HEK293 (cell line): ENCODE results near the gene CEACAM1.

ENCODE experiments used
- CTCF ChIA-PET: fragments of 350-600 bp; formaldehyde crosslinking; extraction: SDS; loops from one replicate; lab custom pipeline; 2021; ENCODE audit warnings: antibody characterized with exemption; lab: Yijun Ruan, JAX
- POLR2A ChIA-PET: fragments of 300-600 bp; formaldehyde crosslinking; extraction: SDS; loops from one replicate; lab custom pipeline; 2020; ENCODE audit warnings: antibody characterized with exemption, inconsistent platforms; lab: Yijun Ruan, JAX
- H3K27ac ChIP-seq: fragments of 200-500 bp; sonication (Bioruptor generic); 2 replicates; pipeline ENCODE4 v1.5.1; 2014; ENCODE audit warnings: low read depth, low read length, control low read depth, inconsistent platforms; ENCODE audit errors: extremely low read depth
- H3K36me3 ChIP-seq, 2 experiments: fragments of 200-500 bp in 1 of 2; sonication (Bioruptor generic) in 1 of 2; 1 replicate in 1 of 2; 2 replicates in 1 of 2; pipeline ENCODE4 v1.5.1; 2014 to 2017; ENCODE audit warnings: inconsistent platforms in 2 of 2, low read length in 2 of 2; ENCODE audit not compliant: control insufficient read depth in 2 of 2, insufficient read depth in 1 of 2
- H3K4me1 ChIP-seq: fragments of 200-500 bp; sonication (Bioruptor generic); 2 replicates; pipeline ENCODE4 v1.5.1; 2014; ENCODE audit warnings: mild to moderate bottlenecking, low read length, inconsistent platforms; ENCODE audit not compliant: control insufficient read depth, insufficient read depth
- H3K4me3 ChIP-seq: 2 replicates; pipeline ENCODE4 v1.5.1; 2011; ENCODE audit warnings: low read depth, mild to moderate bottlenecking, control low read depth, low read length, moderate library complexity
- H3K9me3 ChIP-seq: fragments of 200-500 bp; sonication (Bioruptor generic); 2 replicates; pipeline ENCODE4 v1.5.1; 2014; ENCODE audit warnings: low read depth, low read length, inconsistent platforms; ENCODE audit not compliant: control insufficient read depth, insufficient read depth
- BCL11A ChIP-seq: fragments of 450-650 bp; formaldehyde crosslinking; IDR thresholded peaks from 2 replicates; pipeline ENCODE4 v1.5.1; 2016; ENCODE audit warnings: low read depth, missing biosample characterization, missing genetic modification characterization
- RBAK ChIP-seq: fragments of 450-650 bp; formaldehyde crosslinking; IDR thresholded peaks from 2 replicates; pipeline ENCODE4 v1.5.1; 2016; ENCODE audit warnings: missing biosample characterization, missing genetic modification characterization
- REPIN1 ChIP-seq: fragments of 450-650 bp; formaldehyde crosslinking; IDR thresholded peaks from 2 replicates; pipeline ENCODE4 v1.5.1; 2017; ENCODE audit warnings: missing biosample characterization, missing genetic modification characterization, low read depth
- ZBTB21 ChIP-seq: fragments of 450-650 bp; formaldehyde crosslinking; IDR thresholded peaks from 2 replicates; pipeline ENCODE4 v1.5.1; 2017; ENCODE audit warnings: missing biosample characterization, missing genetic modification characterization
- ZBTB8A ChIP-seq: fragments of 450-650 bp; formaldehyde crosslinking; IDR thresholded peaks from 2 replicates; pipeline ENCODE4 v1.5.1; 2016; ENCODE audit warnings: missing biosample characterization, missing genetic modification characterization
- ZFP37 ChIP-seq: fragments of 450-650 bp; formaldehyde crosslinking; IDR thresholded peaks from 2 replicates; pipeline ENCODE4 v1.5.1; 2016; ENCODE audit warnings: missing biosample characterization, missing genetic modification characterization
- ZNF10 ChIP-seq: fragments of 450-650 bp; formaldehyde crosslinking; IDR thresholded peaks from 2 replicates; pipeline ENCODE4 v1.5.1; 2017; ENCODE audit warnings: missing biosample characterization, missing genetic modification characterization
- ZNF121 ChIP-seq: fragments of 450-650 bp; formaldehyde crosslinking; IDR thresholded peaks from 2 replicates; pipeline ENCODE4 v1.5.1; 2016; ENCODE audit warnings: missing biosample characterization, missing genetic modification characterization
- ZNF146 ChIP-seq: fragments of 450-650 bp; formaldehyde crosslinking; IDR thresholded peaks from 2 replicates; pipeline ENCODE4 v1.5.1; 2016; ENCODE audit warnings: missing biosample characterization, missing genetic modification characterization
- ZNF175 ChIP-seq: fragments of 450-650 bp; formaldehyde crosslinking; IDR thresholded peaks from 2 replicates; pipeline ENCODE4 v1.5.1; 2016; ENCODE audit warnings: missing biosample characterization, missing genetic modification characterization
- ZNF292 ChIP-seq: fragments of 450-650 bp; formaldehyde crosslinking; IDR thresholded peaks from 2 replicates; pipeline ENCODE4 v1.5.1; 2016; ENCODE audit warnings: low read depth, missing biosample characterization, missing genetic modification characterization, borderline replicate concordance
- ZNF404 ChIP-seq: fragments of 450-650 bp; formaldehyde crosslinking; IDR thresholded peaks from 2 replicates; pipeline ENCODE4 v1.5.1; 2017; ENCODE audit warnings: missing biosample characterization, missing genetic modification characterization
- ZNF426 ChIP-seq: fragments of 450-650 bp; formaldehyde crosslinking; IDR thresholded peaks from 2 replicates; pipeline ENCODE4 v1.5.1; 2017; ENCODE audit warnings: missing biosample characterization, missing genetic modification characterization, mild to moderate bottlenecking, inconsistent platforms, moderate library complexity
- ZNF510 ChIP-seq: fragments of 450-650 bp; formaldehyde crosslinking; IDR thresholded peaks from 2 replicates; pipeline ENCODE4 v1.5.1; 2018; ENCODE audit warnings: mild to moderate bottlenecking, missing genetic modification characterization, missing biosample characterization; ENCODE audit not compliant: insufficient replicate concordance
- ZNF529 ChIP-seq: fragments of 450-650 bp; formaldehyde crosslinking; IDR thresholded peaks from 2 replicates; pipeline ENCODE4 v1.5.1; 2017; ENCODE audit warnings: missing genetic modification characterization, missing biosample characterization; ENCODE audit not compliant: insufficient replicate concordance
- ZNF544 ChIP-seq: fragments of 450-650 bp; formaldehyde crosslinking; IDR thresholded peaks from 2 replicates; pipeline ENCODE4 v1.5.0; 2017; ENCODE audit warnings: missing biosample characterization, missing genetic modification characterization
- ZNF558 ChIP-seq: fragments of 450-650 bp; formaldehyde crosslinking; IDR thresholded peaks from 2 replicates; pipeline ENCODE4 v1.5.1; 2016; ENCODE audit warnings: missing biosample characterization, missing genetic modification characterization
- ZNF560 ChIP-seq: fragments of 450-650 bp; formaldehyde crosslinking; IDR thresholded peaks from 2 replicates; pipeline ENCODE4 v1.5.1; 2017; ENCODE audit warnings: missing biosample characterization, missing genetic modification characterization, borderline replicate concordance
- ZNF585B ChIP-seq: fragments of 450-650 bp; formaldehyde crosslinking; IDR thresholded peaks from 2 replicates; pipeline ENCODE4 v1.5.1; 2016; ENCODE audit warnings: missing biosample characterization, missing genetic modification characterization
- ZNF610 ChIP-seq: fragments of 450-650 bp; formaldehyde crosslinking; IDR thresholded peaks from 2 replicates; pipeline ENCODE4 v1.5.1; 2016; ENCODE audit warnings: missing biosample characterization, missing genetic modification characterization, borderline replicate concordance
- ZNF621 ChIP-seq: fragments of 450-650 bp; formaldehyde crosslinking; IDR thresholded peaks from 2 replicates; pipeline ENCODE4 v1.5.1; 2017; ENCODE audit warnings: missing biosample characterization, missing genetic modification characterization
- ZNF654 ChIP-seq: fragments of 450-650 bp; formaldehyde crosslinking; IDR thresholded peaks from 2 replicates; pipeline ENCODE4 v1.5.1; 2016; ENCODE audit warnings: low read depth, missing biosample characterization, missing genetic modification characterization
- ZNF776 ChIP-seq: fragments of 450-650 bp; formaldehyde crosslinking; IDR thresholded peaks from 2 replicates; pipeline ENCODE4 v1.5.0; 2017; ENCODE audit warnings: missing biosample characterization, missing genetic modification characterization, borderline replicate concordance
- ZNF777 ChIP-seq: fragments of 450-650 bp; formaldehyde crosslinking; IDR thresholded peaks from 2 replicates; pipeline ENCODE4 v1.5.1; 2017; ENCODE audit warnings: missing biosample characterization, missing genetic modification characterization, borderline replicate concordance
- ZNF843 ChIP-seq: fragments of 450-650 bp; formaldehyde crosslinking; IDR thresholded peaks from 2 replicates; pipeline ENCODE4 v1.5.1; 2016; ENCODE audit warnings: missing biosample characterization, missing genetic modification characterization
- ZSCAN30 ChIP-seq: fragments of 450-650 bp; IDR thresholded peaks from 2 replicates; pipeline ENCODE4 v1.5.1; 2018; ENCODE audit warnings: missing biosample characterization, mild to moderate bottlenecking, missing genetic modification characterization, moderate library complexity
- ZXDB ChIP-seq: fragments of 450-650 bp; formaldehyde crosslinking; IDR thresholded peaks from 2 replicates; pipeline ENCODE4 v1.5.1; 2016; ENCODE audit warnings: missing biosample characterization, missing genetic modification characterization
- TF ChIP-seq, protein P1 (sequence below): fragments of 450-650 bp; formaldehyde crosslinking; IDR thresholded peaks from 2 replicates; pipeline ENCODE4 v1.5.1; 2016; ENCODE audit warnings: missing biosample characterization, missing genetic modification characterization
- TF ChIP-seq, protein P2 (sequence below): fragments of 450-650 bp; formaldehyde crosslinking; IDR thresholded peaks from 2 replicates; pipeline ENCODE4 v1.5.1; 2016; ENCODE audit warnings: missing biosample characterization, missing genetic modification characterization

Gene CEACAM1

DNA sequence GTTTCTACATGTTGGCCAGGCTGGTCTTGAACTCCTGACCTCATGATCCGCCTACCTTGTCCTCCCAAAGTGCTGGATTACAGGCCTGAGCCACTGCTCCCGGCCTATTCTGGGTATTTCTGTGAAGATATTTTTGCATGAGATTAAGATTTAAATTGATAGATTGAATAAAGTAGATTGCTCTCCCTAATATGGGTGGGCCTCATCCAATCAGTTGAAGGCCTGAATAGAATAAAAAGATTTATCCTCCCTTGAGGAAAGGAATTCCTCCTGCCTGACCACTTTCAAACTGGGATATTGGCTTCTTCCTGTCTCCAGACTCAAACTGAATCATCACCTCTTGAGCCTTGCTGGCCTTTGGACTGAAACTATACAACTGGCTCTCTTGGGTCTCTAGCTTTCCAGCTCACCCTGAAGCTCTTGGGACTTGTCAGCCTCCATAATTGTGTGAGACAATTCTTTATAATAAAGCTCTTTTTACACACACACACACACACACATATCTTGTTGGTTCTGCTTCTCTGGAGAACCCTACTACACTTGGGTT, 49.4 kb downstream of the CEACAM1 start:
- no peak for TF ChIP-seq REPIN1 (tag by site-specific recombination)
- TF ChIP-seq BCL11A = no peak
- no peak for TF ChIP-seq ZNF776 (tag by site-specific recombination)
- peak; percentile 99 for TF ChIP-seq ZNF10 (tag by site-specific recombination)
- TF ChIP-seq ZNF777 (tag by site-specific recombination) = no peak
- ChIA-PET POLR2A (no interaction called here), CTCF (interaction anchor here (0.6 to 2.3 kb wide), 5 partner anchors 9 to 286 kb away, joined by 3 to 14 read pairs (median 4); partner anchors contain the start of gene CEACAM1)
- Histone ChIP-seq H3K4me1 (peaks cover 7% of the 10 kb centered on the region), H3K27ac (no peak overlapping the region), H3K4me3 (no peak overlapping the region), H3K36me3 (no peaks in the 10 kb centered on the region), H3K9me3 (no peaks in the 10 kb centered on the region)

DNA sequence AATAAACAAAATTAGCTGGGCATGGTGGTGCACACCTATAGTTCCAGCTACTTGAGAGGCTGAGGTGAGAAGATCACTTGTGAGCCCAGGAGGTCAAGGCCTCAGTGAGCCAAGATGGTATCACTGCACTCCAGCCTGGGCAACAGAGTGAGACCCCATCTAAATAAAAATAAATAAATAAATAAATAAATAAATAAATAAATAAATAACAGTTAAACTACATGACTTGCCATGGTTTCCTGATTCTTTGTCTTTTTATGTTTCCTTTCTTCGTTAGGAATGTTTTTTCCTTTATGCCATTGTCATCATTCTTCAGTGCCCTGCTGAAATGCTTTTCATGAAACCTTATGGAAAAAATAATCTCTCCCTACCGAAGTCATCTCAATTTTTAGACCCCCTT, 50.3 kb downstream of the CEACAM1 start:
- peaks cover 7% of the 10 kb centered on the region for H3K4me1 ChIP-seq
- no peaks in the 10 kb centered on the region for H3K36me3 ChIP-seq
- CTCF ChIA-PET = interaction anchor here (0.6 to 2.3 kb wide), 3 partner anchors 37 to 341 kb away, joined by 3 to 14 read pairs (median 4); partner anchors contain the start of gene CEACAM1
- no peak overlapping the region for H3K4me3 ChIP-seq
- no peaks in the 10 kb centered on the region for H3K9me3 ChIP-seq
- POLR2A ChIA-PET = no interaction called here
- H3K27ac ChIP-seq = no peak overlapping the region
- TF ChIP-seq, protein P1, sequence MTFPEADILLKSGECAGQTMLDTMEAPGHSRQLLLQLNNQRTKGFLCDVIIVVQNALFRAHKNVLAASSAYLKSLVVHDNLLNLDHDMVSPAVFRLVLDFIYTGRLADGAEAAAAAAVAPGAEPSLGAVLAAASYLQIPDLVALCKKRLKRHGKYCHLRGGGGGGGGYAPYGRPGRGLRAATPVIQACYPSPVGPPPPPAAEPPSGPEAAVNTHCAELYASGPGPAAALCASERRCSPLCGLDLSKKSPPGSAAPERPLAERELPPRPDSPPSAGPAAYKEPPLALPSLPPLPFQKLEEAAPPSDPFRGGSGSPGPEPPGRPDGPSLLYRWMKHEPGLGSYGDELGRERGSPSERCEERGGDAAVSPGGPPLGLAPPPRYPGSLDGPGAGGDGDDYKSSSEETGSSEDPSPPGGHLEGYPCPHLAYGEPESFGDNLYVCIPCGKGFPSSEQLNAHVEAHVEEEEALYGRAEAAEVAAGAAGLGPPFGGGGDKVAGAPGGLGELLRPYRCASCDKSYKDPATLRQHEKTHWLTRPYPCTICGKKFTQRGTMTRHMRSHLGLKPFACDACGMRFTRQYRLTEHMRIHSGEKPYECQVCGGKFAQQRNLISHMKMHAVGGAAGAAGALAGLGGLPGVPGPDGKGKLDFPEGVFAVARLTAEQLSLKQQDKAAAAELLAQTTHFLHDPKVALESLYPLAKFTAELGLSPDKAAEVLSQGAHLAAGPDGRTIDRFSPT = no peak
- TF ChIP-seq ZBTB21 (tag by site-specific recombination) (peak; percentile 31; the same call in 1 of the 2 replicates), ZNF426 (tag by site-specific recombination) (peak; percentile 90), ZSCAN30 (tag by site-specific recombination) (no peak), ZNF654 (tag by site-specific recombination) (peak; percentile 30; the same call in 1 of the 2 replicates), ZNF544 (tag by site-specific recombination) (no peak), ZNF175 (tag by site-specific recombination) (no peak), ZNF560 (tag by site-specific recombination) (peak; percentile 54; the same call in 1 of the 2 replicates), ZNF146 (tag by site-specific recombination) (no peak), ZBTB8A (tag by site-specific recombination) (peak; percentile 66), ZNF610 (tag by site-specific recombination) (no peak), ZFP37 (tag by site-specific recombination) (peak; percentile 75; the same call in 1 of the 2 replicates), ZNF558 (peak; percentile 70; the same call in 1 of the 2 replicates), ZNF121 (tag by site-specific recombination) (peak; percentile 63), ZNF843 (tag by site-specific recombination) (no peak), RBAK (tag by site-specific recombination) (0 out of 2 replicates have a peak, but pooled peaks have one; percentile 37), ZNF529 (tag by site-specific recombination) (peak; percentile 31), ZNF292 (tag by site-specific recombination) (0 out of 2 replicates have a peak, but pooled peaks have one; percentile 28), ZNF510 (tag by site-specific recombination) (peak; percentile 74), ZNF585B (no peak), ZNF404 (tag by site-specific recombination) (0 out of 2 replicates have a peak, but pooled peaks have one; percentile 40), ZNF776 (tag by site-specific recombination) (no peak), ZNF621 (tag by site-specific recombination) (no peak), ZXDB (peak; percentile 83)
- TF ChIP-seq, protein P2, sequence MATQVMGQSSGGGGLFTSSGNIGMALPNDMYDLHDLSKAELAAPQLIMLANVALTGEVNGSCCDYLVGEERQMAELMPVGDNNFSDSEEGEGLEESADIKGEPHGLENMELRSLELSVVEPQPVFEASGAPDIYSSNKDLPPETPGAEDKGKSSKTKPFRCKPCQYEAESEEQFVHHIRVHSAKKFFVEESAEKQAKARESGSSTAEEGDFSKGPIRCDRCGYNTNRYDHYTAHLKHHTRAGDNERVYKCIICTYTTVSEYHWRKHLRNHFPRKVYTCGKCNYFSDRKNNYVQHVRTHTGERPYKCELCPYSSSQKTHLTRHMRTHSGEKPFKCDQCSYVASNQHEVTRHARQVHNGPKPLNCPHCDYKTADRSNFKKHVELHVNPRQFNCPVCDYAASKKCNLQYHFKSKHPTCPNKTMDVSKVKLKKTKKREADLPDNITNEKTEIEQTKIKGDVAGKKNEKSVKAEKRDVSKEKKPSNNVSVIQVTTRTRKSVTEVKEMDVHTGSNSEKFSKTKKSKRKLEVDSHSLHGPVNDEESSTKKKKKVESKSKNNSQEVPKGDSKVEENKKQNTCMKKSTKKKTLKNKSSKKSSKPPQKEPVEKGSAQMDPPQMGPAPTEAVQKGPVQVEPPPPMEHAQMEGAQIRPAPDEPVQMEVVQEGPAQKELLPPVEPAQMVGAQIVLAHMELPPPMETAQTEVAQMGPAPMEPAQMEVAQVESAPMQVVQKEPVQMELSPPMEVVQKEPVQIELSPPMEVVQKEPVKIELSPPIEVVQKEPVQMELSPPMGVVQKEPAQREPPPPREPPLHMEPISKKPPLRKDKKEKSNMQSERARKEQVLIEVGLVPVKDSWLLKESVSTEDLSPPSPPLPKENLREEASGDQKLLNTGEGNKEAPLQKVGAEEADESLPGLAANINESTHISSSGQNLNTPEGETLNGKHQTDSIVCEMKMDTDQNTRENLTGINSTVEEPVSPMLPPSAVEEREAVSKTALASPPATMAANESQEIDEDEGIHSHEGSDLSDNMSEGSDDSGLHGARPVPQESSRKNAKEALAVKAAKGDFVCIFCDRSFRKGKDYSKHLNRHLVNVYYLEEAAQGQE (tag by site-specific recombination) = peak; percentile 69
